ENCODE data around the gene ATXN7L1. TPM values are rescaled to one million over a fixed set of nuclear protein-coding genes. Genes with fewer than 3 reads are reported as not detected.

ATXN7L1 gene
- total RNA-seq, 1 experiment from 2014 or later = 14.6 TPM

- TF ChIP-seq CTCF (conservative IDR thresholded peaks at IDR 0.05) (no peak), EZH2 (IDR thresholded peaks at IDR 0.05; ENCODE audit: low read depth) (no peak)
- CTCF ChIA-PET = interaction anchor here (0.6 kb wide), 1 partner anchor 47 kb away, joined by 3 read pairs; no protein-coding TSS in a partner anchor
- Histone ChIP-seq H3K27me3 (ENCODE audit: insufficient read depth, low read depth) (no peaks in the 10 kb centered on the region), H4K20me1 (ENCODE audit: insufficient read depth) (no peaks in the 10 kb centered on the region), H3K9me3 (ENCODE audit: insufficient read depth, low read depth) (no peaks in the 10 kb centered on the region; the same call in 1 of the 2 replicates), H3K79me2 (ENCODE audit: low read depth) (no peaks in the 10 kb centered on the region), H3K9me2 (ENCODE audit: insufficient read depth) (no peaks in the 10 kb centered on the region), H3K4me3 (no peak overlapping the region), H3K27ac (peak overlapping the region; percentile 87), H2AFZ (no peak overlapping the region), H3K4me2 (peak overlapping the region; percentile 58), H3K4me1 (replicated peaks; ENCODE audit: insufficient read depth) (peaks cover 33% of the 10 kb centered on the region), H3K36me3 (ENCODE audit: low read depth) (no peaks in the 10 kb centered on the region), H3F3A (ENCODE audit: insufficient read depth, low read depth) (peaks cover 27% of the 10 kb centered on the region)
- no TSS peak for BruUV-seq (replicated peaks)
- POLR2A ChIA-PET (ENCODE audit: unreplicated experiment) = no interaction called here
- intact Hi-C loops (cut with micrococcal nuclease; ENCODE audit: unreplicated experiment) = loop anchor here (1.0 to 5.0 kb wide), 6 partner anchors 14 to 335 kb away; partner anchors contain the start of genes ATXN7L1 and SYPL1
- DNase-seq = peak; percentile 52 to 94
Observed at GRCh38 chr7:105776986-105777910, 99.2 kb downstream of the ATXN7L1 start.

GRCh38 chr7:105776068-105776790 is 100.2 kb downstream of the ATXN7L1 start:
- Histone ChIP-seq H3K27ac (peak overlapping the region; percentile 87), H3K36me3 (ENCODE audit: low read depth) (0 out of 2 replicates have a peak, but pooled peaks cover 4% of the 10 kb centered on the region), H3K4me1 (replicated peaks; ENCODE audit: insufficient read depth) (peaks cover 33% of the 10 kb centered on the region), H3K9me2 (ENCODE audit: insufficient read depth) (no peaks in the 10 kb centered on the region), H4K20me1 (ENCODE audit: insufficient read depth) (no peaks in the 10 kb centered on the region), H3K79me2 (ENCODE audit: low read depth) (no peaks in the 10 kb centered on the region), H3K4me2 (peak overlapping the region; percentile 58), H3K4me3 (no peak overlapping the region), H3K27me3 (ENCODE audit: insufficient read depth, low read depth) (no peaks in the 10 kb centered on the region), H2AFZ (no peak overlapping the region), H3K9me3 (ENCODE audit: insufficient read depth, low read depth) (no peaks in the 10 kb centered on the region; the same call in 1 of the 2 replicates), H3F3A (ENCODE audit: insufficient read depth, low read depth) (peaks cover 27% of the 10 kb centered on the region)
- ChIA-PET POLR2A (ENCODE audit: unreplicated experiment) (interaction anchor here (0.7 kb wide), 1 partner anchor 81 kb away, joined by 3 read pairs; no protein-coding TSS in a partner anchor), CTCF (no interaction called here)
- DNase-seq = peak; percentile 96 to 99
- intact Hi-C loops (cut with micrococcal nuclease; ENCODE audit: unreplicated experiment) = loop anchor here (1.0 to 5.0 kb wide), 6 partner anchors 15 to 336 kb away; partner anchors contain the start of genes ATXN7L1 and SYPL1
- TF ChIP-seq EZH2 (IDR thresholded peaks at IDR 0.05; ENCODE audit: low read depth) = no peak
- no peak for TF ChIP-seq CTCF (conservative IDR thresholded peaks at IDR 0.05)
- BruUV-seq (replicated peaks) = no TSS peak

GRCh38 chr7:105775580-105775979 is 100.8 kb downstream of the ATXN7L1 start:
- peaks cover 31% of the 10 kb centered on the region for H3F3A ChIP-seq (ENCODE audit: insufficient read depth, low read depth)
- H3K4me2 ChIP-seq = peak overlapping the region; percentile 49
- no peak overlapping the region for H3K4me3 ChIP-seq
- H3K79me2 ChIP-seq (ENCODE audit: low read depth) = no peaks in the 10 kb centered on the region
- peak overlapping the region; percentile 28; the same call in 1 of the 2 replicates for H3K27ac ChIP-seq
- BruUV-seq (replicated peaks) = no TSS peak
- intact Hi-C loops (cut with micrococcal nuclease; ENCODE audit: unreplicated experiment) = loop anchor here (5.0 kb wide), 1 partner anchor 337 kb away; the partner anchor contains the start of gene SYPL1
- H3K4me1 ChIP-seq (replicated peaks; ENCODE audit: insufficient read depth) = peaks cover 37% of the 10 kb centered on the region
- H2AFZ ChIP-seq = no peak overlapping the region
- CTCF ChIA-PET = no interaction called here
- H3K36me3 ChIP-seq (ENCODE audit: low read depth) = 0 out of 2 replicates have a peak, but pooled peaks cover 5% of the 10 kb centered on the region
- POLR2A ChIA-PET (ENCODE audit: unreplicated experiment) = interaction anchor here (0.7 kb wide), 1 partner anchor 82 kb away, joined by 3 read pairs; no protein-coding TSS in a partner anchor
- H3K9me3 ChIP-seq (ENCODE audit: insufficient read depth, low read depth) = no peaks in the 10 kb centered on the region; the same call in 1 of the 2 replicates
- no peak for DNase-seq
- H3K27me3 ChIP-seq (ENCODE audit: insufficient read depth, low read depth) = no peaks in the 10 kb centered on the region
- TF ChIP-seq EZH2 (IDR thresholded peaks at IDR 0.05; ENCODE audit: low read depth) = no peak
- TF ChIP-seq CTCF (conservative IDR thresholded peaks at IDR 0.05) = no peak
- no peaks in the 10 kb centered on the region for H4K20me1 ChIP-seq (ENCODE audit: insufficient read depth)
- no peaks in the 10 kb centered on the region for H3K9me2 ChIP-seq (ENCODE audit: insufficient read depth)
